Measurements from ENCODE around the gene CCDC177. TPM values are rescaled to one million over a fixed set of nuclear protein-coding genes. Genes with fewer than 3 reads are reported as not detected.

Gene CCDC177
- total RNA-seq, 1 donor from 2014 or later, result 0.13 TPM

DNA sequence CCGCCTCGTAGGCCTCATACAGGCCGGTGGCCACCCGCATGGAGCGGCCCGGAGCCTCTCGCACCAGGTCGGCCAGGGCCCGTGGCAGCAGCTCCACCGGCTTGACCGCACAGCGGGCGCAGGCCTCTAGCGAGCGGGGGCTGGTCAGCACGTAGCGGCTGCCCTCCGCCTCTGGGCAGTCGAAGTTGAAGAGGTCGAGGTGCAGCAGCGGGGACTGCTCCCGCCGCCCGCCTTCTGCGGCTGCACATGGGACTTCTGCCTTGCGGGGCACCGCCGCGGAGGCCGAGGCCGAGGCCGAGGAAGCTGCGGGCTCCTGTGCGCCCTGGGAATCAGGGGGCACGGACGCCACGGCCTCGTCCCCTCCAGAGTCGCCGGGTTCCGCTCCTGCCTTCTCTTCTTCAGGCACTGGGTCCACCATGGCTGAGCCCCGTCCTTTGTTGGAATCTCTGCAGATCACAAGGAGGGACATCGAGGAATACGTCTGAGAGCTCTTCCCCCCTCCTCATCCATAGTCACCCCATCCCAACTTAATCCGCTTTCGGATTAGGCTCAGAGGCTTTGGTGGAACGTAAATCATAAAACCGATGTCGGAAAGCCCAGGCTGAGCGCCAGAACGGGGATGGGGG lies 1.4 kb downstream of the CCDC177 start:
- TF ChIP-seq CTCF (IDR thresholded peaks at IDR 0.05; ENCODE audit: insufficient read depth, low read length, poor library complexity, severe bottlenecking), result no peak

GRCh38 chr14:69572841-69573135 lies 1.9 kb downstream of the CCDC177 start:
- Histone ChIP-seq H3K36me3 (ENCODE audit: control insufficient read depth, insufficient read depth, low read length) (no peaks in the 10 kb centered on the region), H3K27me3 (ENCODE audit: control insufficient read depth, insufficient read depth, low read length) (peaks cover 75% of the 10 kb centered on the region), H3K4me3 (ENCODE audit: low read depth, low read length) (no peak overlapping the region)
- no peak for DNase-seq (ENCODE audit: low read depth)
- TF ChIP-seq CTCF (IDR thresholded peaks at IDR 0.05; ENCODE audit: insufficient read depth, low read length, poor library complexity, severe bottlenecking), result no peak

More for the DNA sequence above, 1.4 kb downstream of the CCDC177 start:
- H3K36me3 ChIP-seq (ENCODE audit: control insufficient read depth, insufficient read depth, low read length), result no peaks in the 10 kb centered on the region
- H3K27me3 ChIP-seq (ENCODE audit: control insufficient read depth, insufficient read depth, low read length), result peaks cover 73% of the 10 kb centered on the region
- H3K4me3 ChIP-seq (ENCODE audit: low read depth, low read length), result no peak overlapping the region
- no peak for DNase-seq (ENCODE audit: low read depth)

GRCh38 chr14:69572030-69572840 lies 2.4 kb downstream of the CCDC177 start:
- no peak for TF ChIP-seq CTCF (IDR thresholded peaks at IDR 0.05; ENCODE audit: insufficient read depth, low read length, poor library complexity, severe bottlenecking)
- no peak for DNase-seq (ENCODE audit: low read depth)
- peak overlapping the region; percentile 9 for H3K4me3 ChIP-seq (ENCODE audit: low read depth, low read length)
- peaks cover 75% of the 10 kb centered on the region for H3K27me3 ChIP-seq (ENCODE audit: control insufficient read depth, insufficient read depth, low read length)
- H3K36me3 ChIP-seq (ENCODE audit: control insufficient read depth, insufficient read depth, low read length), result no peaks in the 10 kb centered on the region

GRCh38 chr14:69571449-69572029 lies 3.1 kb downstream of the CCDC177 start:
- DNase-seq (ENCODE audit: low read depth), result no peak
- Histone ChIP-seq H3K4me3 (ENCODE audit: low read depth, low read length) (peak overlapping the region; percentile 9), H3K27me3 (ENCODE audit: control insufficient read depth, insufficient read depth, low read length) (peaks cover 77% of the 10 kb centered on the region), H3K36me3 (ENCODE audit: control insufficient read depth, insufficient read depth, low read length) (no peaks in the 10 kb centered on the region)
- TF ChIP-seq CTCF (IDR thresholded peaks at IDR 0.05; ENCODE audit: insufficient read depth, low read length, poor library complexity, severe bottlenecking), result no peak

GRCh38 chr14:69570836-69571330 lies 3.8 kb downstream of the CCDC177 start:
- peaks cover 73% of the 10 kb centered on the region for H3K27me3 ChIP-seq (ENCODE audit: control insufficient read depth, insufficient read depth, low read length)
- H3K4me3 ChIP-seq (ENCODE audit: low read depth, low read length), result no peak overlapping the region
- no peak for TF ChIP-seq CTCF (IDR thresholded peaks at IDR 0.05; ENCODE audit: insufficient read depth, low read length, poor library complexity, severe bottlenecking)
- DNase-seq (ENCODE audit: low read depth), result no peak
- H3K36me3 ChIP-seq (ENCODE audit: control insufficient read depth, insufficient read depth, low read length), result no peaks in the 10 kb centered on the region
